K562 (cell line): ENCODE results near the gene LMNB1. TPM values are rescaled to one million over a fixed set of nuclear protein-coding genes. Genes with fewer than 3 reads are reported as not detected.

ENCODE experiments used
- ATAC-seq: fragments of 200-7000 bp; cut with Tn5 transposase; 3 replicates; pipeline ENCODE4 v1.9.1; 2020; ENCODE audit warnings: moderate library complexity
- BruUV-seq: library from RNA; stranded (reverse); fragments of 400-500 nt; replicated peaks from 2 replicates; lab custom pipeline; 2021; lab: Mats Ljungman, UMichigan
- CTCF ChIA-PET: fragments of 300-600 bp; formaldehyde crosslinking; extraction: SDS; loops from one replicate; lab custom pipeline; 2021; ENCODE audit warnings: low intra/inter-chr PET ratio; lab: Yijun Ruan, JAX
- POLR2A ChIA-PET: fragments of 300-600, 350-650 bp; sonication (Branson Sonifier 250); formaldehyde crosslinking; extraction: SDS; loops from one replicate; lab custom pipeline; 2021; ENCODE audit warnings: antibody characterized with exemption, inconsistent platforms; lab: Yijun Ruan, JAX
- DNase-seq, 4 experiments: peaks; one replicate each; pipeline versions ENCODE4 v3.0.0 to v3.0.0-alpha.2; 2011 to 2018; ENCODE audit warnings: low spot score in 3 of 4, mixed read lengths in 3 of 4; ENCODE audit errors: extremely low read depth in 1 of 4
- FAIRE-seq: peaks from 2 replicates; lab custom pipeline; 2011; peaks lifted over from hg19 to GRCh38; lab: Jason Lieb, UNC
- H2AFZ ChIP-seq: 2 replicates; pipeline ENCODE4 v1.6.0; 2011; ENCODE audit warnings: low read depth, low read length, control low read depth, inconsistent platforms
- H3K27ac ChIP-seq: fragments of 200-600 bp; 3 replicates; pipeline ENCODE4 v1.8.0; 2011; ENCODE audit warnings: low read depth, mild to moderate bottlenecking, control low read depth, inconsistent platforms, low read length, moderate library complexity, mixed read lengths; ENCODE audit errors: extremely low read depth
- H3K27me3 ChIP-seq, 2 experiments: fragments of 300-600 bp in 1 of 2; 2 replicates in 1 of 2; 3 replicates in 1 of 2; pipeline versions ENCODE4 v1.6.0 to v1.8.0; 2011; ENCODE audit warnings: inconsistent platforms in 2 of 2, low read length in 2 of 2, mild to moderate bottlenecking in 1 of 2, mixed read lengths in 1 of 2, moderate library complexity in 1 of 2; ENCODE audit not compliant: control insufficient read depth in 2 of 2, insufficient read depth in 2 of 2
- H3K36me3 ChIP-seq: fragments of 300-600 bp; 3 replicates; pipeline ENCODE4 v1.8.0; 2011; ENCODE audit warnings: mild to moderate bottlenecking, low read length, inconsistent platforms; ENCODE audit not compliant: control insufficient read depth, insufficient read depth
- H3K4me1 ChIP-seq, 2 experiments: fragments of 200-600 bp in 1 of 2; replicated peaks in 1 of 2; 2 replicates in 1 of 2; 3 replicates in 1 of 2; pipeline versions ENCODE4 v1.5.1 to v1.8.0; 2011; ENCODE audit warnings: inconsistent platforms in 2 of 2, low read length in 2 of 2, mild to moderate bottlenecking in 1 of 2, mixed read lengths in 1 of 2, moderate library complexity in 1 of 2; ENCODE audit not compliant: control insufficient read depth in 2 of 2, insufficient read depth in 2 of 2
- H3K4me2 ChIP-seq: 2 replicates; pipeline ENCODE4 v1.6.1; 2011; ENCODE audit warnings: low read length, control low read depth, inconsistent platforms, mixed read lengths; ENCODE audit not compliant: insufficient read depth
- H3K4me3 ChIP-seq: fragments of 200-600 bp; sonication (generic), shearing (Covaris generic); 2 replicates; pipeline ENCODE4 v1.5.1; 2016; ENCODE audit warnings: control low read depth, inconsistent platforms
- H3K79me2 ChIP-seq: fragments of 200-600 bp; 3 replicates; pipeline ENCODE4 v1.8.0; 2011; ENCODE audit warnings: low read length, inconsistent platforms; ENCODE audit not compliant: control insufficient read depth, insufficient read depth
- H3K9ac ChIP-seq, 2 experiments: 2 replicates each; pipeline versions ENCODE4 v1.6.0 to v1.6.1; 2011; ENCODE audit warnings: low read depth in 2 of 2, low read length in 2 of 2, control low read depth in 1 of 2, inconsistent platforms in 1 of 2, mild to moderate bottlenecking in 1 of 2, mixed read lengths in 1 of 2; ENCODE audit not compliant: insufficient read depth in 1 of 2
- H3K9me1 ChIP-seq: one replicate; pipeline ENCODE4 v1.6.0; 2011; ENCODE audit warnings: inconsistent platforms, mild to moderate bottlenecking, low read length, moderate library complexity; ENCODE audit not compliant: control insufficient read depth, insufficient read depth
- H3K9me3 ChIP-seq: replicated peaks from 2 replicates; pipeline ENCODE4 v1.5.1; 2011; ENCODE audit warnings: low read depth, low read length, inconsistent platforms; ENCODE audit not compliant: control insufficient read depth, insufficient read depth
- H4K20me1 ChIP-seq: replicated peaks from 2 replicates; pipeline ENCODE4 v1.6.1; 2011; ENCODE audit warnings: low read length, inconsistent platforms, mixed read lengths; ENCODE audit not compliant: control insufficient read depth, insufficient read depth
- BRD9 ChIP-seq: fragments of 450-650 bp; IDR thresholded peaks from 2 replicates; pipeline ENCODE4 v1.6.1; 2018; ENCODE audit warnings: low read depth; ENCODE audit not compliant: partially characterized antibody
- LCOR ChIP-seq: sonication (generic); formaldehyde crosslinking; IDR thresholded peaks from 2 replicates; pipeline ENCODE4 v1.8.0; 2022; ENCODE audit warnings: mild to moderate bottlenecking, missing genetic modification reagents
- MTA2 ChIP-seq: fragments of 450-650 bp; IDR thresholded peaks from 2 replicates; pipeline ENCODE4 v1.6.1; 2016; ENCODE audit warnings: low read depth
- RBBP5 ChIP-seq: fragments of 200-600 bp; sonication (generic); IDR thresholded peaks from 2 replicates; pipeline ENCODE4 v1.6.1; 2012; ENCODE audit warnings: borderline replicate concordance, mild to moderate bottlenecking, low read length, control low read depth, inconsistent platforms; ENCODE audit not compliant: insufficient read depth, poor library complexity, severe bottlenecking
- SIN3A ChIP-seq, 2 experiments: fragments of 150-350 bp in 1 of 2; IDR thresholded peaks; 2 replicates each; pipeline ENCODE4 v1.6.1; 2011 to 2016; ENCODE audit warnings: borderline replicate concordance in 2 of 2, low read depth in 2 of 2, low read length in 2 of 2, mild to moderate bottlenecking in 2 of 2, moderate library complexity in 2 of 2; ENCODE audit not compliant: control insufficient read depth in 1 of 2
- ZFX ChIP-seq: sonication (generic); formaldehyde crosslinking; IDR thresholded peaks from 2 replicates; pipeline ENCODE4 v1.8.0; 2022; ENCODE audit warnings: mild to moderate bottlenecking, missing genetic modification reagents, moderate library complexity
- ZNF184 ChIP-seq: sonication (generic); formaldehyde crosslinking; IDR thresholded peaks from 2 replicates; pipeline ENCODE4 v1.5.0; 2020; ENCODE audit warnings: missing genetic modification reagents
- WGBS: fragments of 100-300 bp; shearing (Covaris generic); methylation state at CpG from one replicate; pipeline ENCODE4 v1.1.6; 2016; ENCODE audit warnings: low coverage, mixed read lengths; ENCODE audit not compliant: insufficient coverage; ENCODE audit errors: missing lambda C conversion rate; 5-methylcytosine and 5-hydroxymethylcytosine counted together
- in situ Hi-C: fragments of 300-500 bp; cut with MboI; formaldehyde crosslinking; loops from 4 replicates; pipeline ENCODE4 v1.15.0; 2018; ENCODE audit warnings: inconsistent platforms, mixed read lengths
- intact Hi-C: fragments of 100-400 bp; cut with micrococcal nuclease; formaldehyde crosslinking; loops from 2 replicates; pipeline ENCODE4 v1.14.2; 2022
- polyA plus RNA-seq, 8 experiments: library from polyadenylated mRNA; depleted of rRNA in 4 of 8; stranded (reverse) in 5 of 8; unstranded in 3 of 8; fragments of >200 nt; fragmentation: Nextera tagmentation in 2 of 8; fragmentation: Illumina TruSeq in 1 of 8; extraction: Ambion mirVana in 2 of 8; extraction: Trizol in 1 of 8; gene quantifications; 2 replicates each; pipeline versions ENCODE4 v1.2.1 to v1.2.3, GENCODE V29; 2011 to 2014; ENCODE audit warnings: inconsistent platforms in 1 of 8, missing spikeins in 1 of 8
- total RNA-seq, 7 experiments: library from RNA; depleted of rRNA in 6 of 7; stranded (reverse); fragments of >200 nt in 6 of 7; fragmentation: Illumina TruSeq in 2 of 7; extraction: Trizol in 2 of 7; gene quantifications; 2 replicates each; pipeline versions ENCODE4 v1.2.1 to v1.2.3, GENCODE V29; 2011 to 2021; ENCODE audit warnings: low replicate concordance in 1 of 7
- TF ChIP-seq, protein P1 (sequence below): fragments of 250-450 bp; sonication (Bioruptor Pico); IDR thresholded peaks from 2 replicates; pipeline ENCODE4 v1.5.0; 2021
- TF ChIP-seq, protein P2 (sequence below): fragments of 250-450 bp; sonication (Bioruptor Pico); IDR thresholded peaks from 2 replicates; pipeline ENCODE4 v1.6.1; 2021; ENCODE audit warnings: mild to moderate bottlenecking
- TF ChIP-seq, protein P3 (sequence below): sonication (generic); formaldehyde crosslinking; IDR thresholded peaks from 2 replicates; pipeline ENCODE4 v1.8.0; 2023; ENCODE audit warnings: missing genetic modification reagents, mild to moderate bottlenecking, borderline replicate concordance
- TF ChIP-seq, protein P4 (sequence below): sonication (generic); formaldehyde crosslinking; IDR thresholded peaks from 2 replicates; pipeline ENCODE4 v1.8.0; 2023; ENCODE audit warnings: mild to moderate bottlenecking, missing genetic modification reagents

LMNB1 gene
- total and polyA plus RNA-seq, 9 of the 15 experiments (the other 6 are each of a cell fraction or from before 2014, with no cell fraction given) = 2.8 to 190 (median 131) TPM

DNA sequence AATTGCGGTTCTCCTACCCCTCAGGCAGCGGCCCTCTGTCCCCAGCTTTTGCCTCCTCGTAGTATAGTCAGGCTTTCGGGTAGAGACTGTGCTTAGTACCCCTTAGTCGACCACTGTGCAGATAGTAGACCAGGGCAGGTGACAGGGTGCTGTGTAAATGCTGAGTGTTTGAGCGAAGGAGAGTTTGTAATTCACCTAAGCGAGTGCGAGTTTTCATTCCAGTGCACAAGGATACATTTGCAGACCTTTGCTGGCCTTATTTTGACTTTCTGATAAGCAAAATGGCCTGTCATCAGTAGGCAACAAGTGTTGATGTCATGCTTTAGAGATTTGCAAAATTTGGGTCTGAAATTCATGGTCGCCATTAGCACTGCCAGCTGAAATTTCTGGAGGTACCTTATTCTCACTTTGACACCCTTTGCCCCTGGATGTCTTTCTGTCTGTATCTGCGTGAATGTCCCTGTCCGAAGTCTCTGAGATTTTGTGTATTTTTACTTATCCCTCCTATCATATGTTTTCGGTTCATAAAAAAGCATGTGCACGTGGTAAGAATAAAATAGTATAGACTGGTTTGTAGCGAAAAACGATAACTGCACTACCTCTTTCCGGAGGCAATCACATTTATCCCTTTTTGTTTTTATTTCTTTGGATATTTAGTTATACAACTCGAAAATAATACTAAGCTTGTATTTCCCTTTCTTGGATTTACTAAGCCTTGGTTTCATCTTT is 1.9 kb downstream of the LMNB1 start:
- BruUV-seq = no TSS peak
- peak overlapping the region; percentile 56 for H2AFZ ChIP-seq
- H3K79me2 ChIP-seq = peaks cover 69% of the 10 kb centered on the region
- ATAC-seq (peak; percentile 11), DNase-seq (peak in 1 of 4 experiments; percentile 54), FAIRE-seq (no peak)
- H3K9ac ChIP-seq = peak overlapping the region; percentile 94 to 100
- ChIA-PET POLR2A (interaction anchor here (0.7 to 3.2 kb wide), 22 partner anchors 8 to 250 kb away, joined by 3 to 25 read pairs (median 4); no protein-coding TSS in a partner anchor), CTCF (interaction anchor here (0.6 to 3.5 kb wide), 4 partner anchors 23 to 217 kb away, joined by 3 to 53 read pairs (median 18); no protein-coding TSS in a partner anchor)
- H3K9me3 ChIP-seq = no peaks in the 10 kb centered on the region
- H4K20me1 ChIP-seq = peaks cover 7% of the 10 kb centered on the region
- H3K4me2 ChIP-seq = peak overlapping the region; percentile 99
- in situ Hi-C loops (loop anchor here (5.0 to 25.0 kb wide), 2 partner anchors 102 to 442 kb away; no protein-coding TSS in a partner anchor), intact Hi-C loops (loop anchor here (5.0 kb wide), 2 partner anchors 193 to 267 kb away; no protein-coding TSS in a partner anchor)
- peaks cover 43% of the 10 kb centered on the region for H3K36me3 ChIP-seq
- peaks cover 3 to 19% of the 10 kb centered on the region in 2 experiments; a peak in 4 of 5 replicates for H3K4me1 ChIP-seq
- H3K27ac ChIP-seq = peak overlapping the region; percentile 98
- H3K4me3 ChIP-seq = peak overlapping the region; percentile 93
- H3K27me3 ChIP-seq = no peaks in the 10 kb centered on the region
- under 1% methylated on average over 17 of the region's 17 CpGs for WGBS
- no peaks in the 10 kb centered on the region for H3K9me1 ChIP-seq
- TF ChIP-seq, protein P1, sequence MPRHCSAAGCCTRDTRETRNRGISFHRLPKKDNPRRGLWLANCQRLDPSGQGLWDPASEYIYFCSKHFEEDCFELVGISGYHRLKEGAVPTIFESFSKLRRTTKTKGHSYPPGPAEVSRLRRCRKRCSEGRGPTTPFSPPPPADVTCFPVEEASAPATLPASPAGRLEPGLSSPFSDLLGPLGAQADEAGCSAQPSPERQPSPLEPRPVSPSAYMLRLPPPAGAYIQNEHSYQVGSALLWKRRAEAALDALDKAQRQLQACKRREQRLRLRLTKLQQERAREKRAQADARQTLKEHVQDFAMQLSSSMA (CRISPR knock-in tag) = no peak
- TF ChIP-seq SIN3A (IDR thresholded peaks at IDR 0.05; ENCODE audit: borderline replicate concordance in 2 of 2, control insufficient read depth in 1 of 2, low read depth in 2 of 2, low read length in 2 of 2) (0 out of 4 replicates have a peak, but pooled peaks of 1 of the 2 experiments have one; percentile 25), MTA2 (no peak), ZNF184 (CRISPR knock-in tag) (no peak), LCOR (CRISPR knock-in tag) (0 out of 2 replicates have a peak, but pooled peaks have one; percentile 36), ZFX (peak; percentile 34), RBBP5 (no peak), BRD9 (no peak)
- TF ChIP-seq, protein P2, sequence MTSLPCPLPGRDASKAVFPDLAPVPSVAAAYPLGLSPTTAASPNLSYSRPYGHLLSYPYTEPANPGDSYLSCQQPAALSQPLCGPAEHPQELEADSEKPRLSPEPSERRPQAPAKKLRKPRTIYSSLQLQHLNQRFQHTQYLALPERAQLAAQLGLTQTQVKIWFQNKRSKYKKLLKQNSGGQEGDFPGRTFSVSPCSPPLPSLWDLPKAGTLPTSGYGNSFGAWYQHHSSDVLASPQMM (CRISPR knock-in tag) = no peak
- TF ChIP-seq, protein P3, sequence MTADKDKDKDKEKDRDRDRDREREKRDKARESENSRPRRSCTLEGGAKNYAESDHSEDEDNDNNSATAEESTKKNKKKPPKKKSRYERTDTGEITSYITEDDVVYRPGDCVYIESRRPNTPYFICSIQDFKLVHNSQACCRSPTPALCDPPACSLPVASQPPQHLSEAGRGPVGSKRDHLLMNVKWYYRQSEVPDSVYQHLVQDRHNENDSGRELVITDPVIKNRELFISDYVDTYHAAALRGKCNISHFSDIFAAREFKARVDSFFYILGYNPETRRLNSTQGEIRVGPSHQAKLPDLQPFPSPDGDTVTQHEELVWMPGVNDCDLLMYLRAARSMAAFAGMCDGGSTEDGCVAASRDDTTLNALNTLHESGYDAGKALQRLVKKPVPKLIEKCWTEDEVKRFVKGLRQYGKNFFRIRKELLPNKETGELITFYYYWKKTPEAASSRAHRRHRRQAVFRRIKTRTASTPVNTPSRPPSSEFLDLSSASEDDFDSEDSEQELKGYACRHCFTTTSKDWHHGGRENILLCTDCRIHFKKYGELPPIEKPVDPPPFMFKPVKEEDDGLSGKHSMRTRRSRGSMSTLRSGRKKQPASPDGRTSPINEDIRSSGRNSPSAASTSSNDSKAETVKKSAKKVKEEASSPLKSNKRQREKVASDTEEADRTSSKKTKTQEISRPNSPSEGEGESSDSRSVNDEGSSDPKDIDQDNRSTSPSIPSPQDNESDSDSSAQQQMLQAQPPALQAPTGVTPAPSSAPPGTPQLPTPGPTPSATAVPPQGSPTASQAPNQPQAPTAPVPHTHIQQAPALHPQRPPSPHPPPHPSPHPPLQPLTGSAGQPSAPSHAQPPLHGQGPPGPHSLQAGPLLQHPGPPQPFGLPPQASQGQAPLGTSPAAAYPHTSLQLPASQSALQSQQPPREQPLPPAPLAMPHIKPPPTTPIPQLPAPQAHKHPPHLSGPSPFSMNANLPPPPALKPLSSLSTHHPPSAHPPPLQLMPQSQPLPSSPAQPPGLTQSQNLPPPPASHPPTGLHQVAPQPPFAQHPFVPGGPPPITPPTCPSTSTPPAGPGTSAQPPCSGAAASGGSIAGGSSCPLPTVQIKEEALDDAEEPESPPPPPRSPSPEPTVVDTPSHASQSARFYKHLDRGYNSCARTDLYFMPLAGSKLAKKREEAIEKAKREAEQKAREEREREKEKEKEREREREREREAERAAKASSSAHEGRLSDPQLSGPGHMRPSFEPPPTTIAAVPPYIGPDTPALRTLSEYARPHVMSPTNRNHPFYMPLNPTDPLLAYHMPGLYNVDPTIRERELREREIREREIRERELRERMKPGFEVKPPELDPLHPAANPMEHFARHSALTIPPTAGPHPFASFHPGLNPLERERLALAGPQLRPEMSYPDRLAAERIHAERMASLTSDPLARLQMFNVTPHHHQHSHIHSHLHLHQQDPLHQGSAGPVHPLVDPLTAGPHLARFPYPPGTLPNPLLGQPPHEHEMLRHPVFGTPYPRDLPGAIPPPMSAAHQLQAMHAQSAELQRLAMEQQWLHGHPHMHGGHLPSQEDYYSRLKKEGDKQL (CRISPR knock-in tag) = no peak
- TF ChIP-seq, protein P4, sequence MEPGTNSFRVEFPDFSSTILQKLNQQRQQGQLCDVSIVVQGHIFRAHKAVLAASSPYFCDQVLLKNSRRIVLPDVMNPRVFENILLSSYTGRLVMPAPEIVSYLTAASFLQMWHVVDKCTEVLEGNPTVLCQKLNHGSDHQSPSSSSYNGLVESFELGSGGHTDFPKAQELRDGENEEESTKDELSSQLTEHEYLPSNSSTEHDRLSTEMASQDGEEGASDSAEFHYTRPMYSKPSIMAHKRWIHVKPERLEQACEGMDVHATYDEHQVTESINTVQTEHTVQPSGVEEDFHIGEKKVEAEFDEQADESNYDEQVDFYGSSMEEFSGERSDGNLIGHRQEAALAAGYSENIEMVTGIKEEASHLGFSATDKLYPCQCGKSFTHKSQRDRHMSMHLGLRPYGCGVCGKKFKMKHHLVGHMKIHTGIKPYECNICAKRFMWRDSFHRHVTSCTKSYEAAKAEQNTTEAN (CRISPR knock-in tag) = 0 out of 2 replicates have a peak, but pooled peaks have one; percentile 38
